BJ (cell line): ENCODE data around the gene PCCB. TPM values are rescaled to one million over a fixed set of nuclear protein-coding genes. Genes with fewer than 3 reads are reported as not detected.

ENCODE experiments used
- CTCF ChIA-PET: fragments of 350-600 bp; formaldehyde crosslinking; extraction: SDS; loops from one replicate; lab custom pipeline; 2021; ENCODE audit warnings: antibody characterized with exemption, inconsistent platforms; lab: Yijun Ruan, JAX
- POLR2A ChIA-PET: fragments of 300-600 bp; sonication (Branson Sonifier 250); formaldehyde crosslinking; extraction: SDS; loops from one replicate; lab custom pipeline; 2021; ENCODE audit warnings: antibody characterized with exemption; lab: Charles Lee
- DNase-seq: peaks from one replicate; pipeline ENCODE4 v3.0.0-alpha.2; 2011; ENCODE audit warnings: low read depth
- H3K27me3 ChIP-seq: 2 replicates; pipeline ENCODE4 v1.6.0; 2011; ENCODE audit warnings: low read length; ENCODE audit not compliant: control insufficient read depth, insufficient read depth
- H3K36me3 ChIP-seq: 2 replicates; pipeline ENCODE4 v1.5.1; 2011; ENCODE audit warnings: low read length; ENCODE audit not compliant: control insufficient read depth, insufficient read depth
- H3K4me3 ChIP-seq: 2 replicates; pipeline ENCODE4 v1.5.1; 2011; ENCODE audit warnings: low read depth, mild to moderate bottlenecking, control low read depth, low read length
- CTCF ChIP-seq: IDR thresholded peaks from 2 replicates; pipeline ENCODE4 v1.5.1; 2011; ENCODE audit warnings: low read depth, mild to moderate bottlenecking, control low read depth, inconsistent platforms, low read length, moderate library complexity; ENCODE audit not compliant: insufficient read depth
- polyA plus RNA-seq: library from polyadenylated mRNA; depleted of rRNA; stranded (reverse); fragments of >200 nt; gene quantifications from 2 replicates; pipeline ENCODE4 v1.2.3, GENCODE V29; 2011

Gene PCCB
- polyA plus RNA-seq, 1 experiment = 65.0 TPM

GRCh38 chr3:136280961-136281360 is 30.8 kb downstream of the PCCB start:
- ChIA-PET POLR2A (no interaction called here), CTCF (no interaction called here)
- Histone ChIP-seq H3K4me3 (no peak overlapping the region), H3K27me3 (no peaks in the 10 kb centered on the region), H3K36me3 (peaks cover 4% of the 10 kb centered on the region)
- TF ChIP-seq CTCF = no peak
- DNase-seq = no peak

GRCh38 chr3:136281966-136282520 is 31.9 kb downstream of the PCCB start:
- no peak for DNase-seq
- no peak overlapping the region for H3K4me3 ChIP-seq
- POLR2A ChIA-PET = no interaction called here
- TF ChIP-seq CTCF = no peak
- H3K27me3 ChIP-seq = no peaks in the 10 kb centered on the region
- CTCF ChIA-PET = no interaction called here
- H3K36me3 ChIP-seq = peaks cover 4% of the 10 kb centered on the region

- CTCF ChIA-PET = interaction anchor here (1.0 kb wide), 1 partner anchor 10 kb away, joined by 3 read pairs; no protein-coding TSS in a partner anchor
- no peak for TF ChIP-seq CTCF
- H3K36me3 ChIP-seq = peaks cover 2% of the 10 kb centered on the region; the same call in 1 of the 2 replicates
- H3K4me3 ChIP-seq = no peak overlapping the region
- DNase-seq = no peak
- no peaks in the 10 kb centered on the region for H3K27me3 ChIP-seq
- POLR2A ChIA-PET = no interaction called here
Measured at GRCh38 chr3:136283627-136284026, 33.5 kb downstream of the PCCB start.

- ChIA-PET CTCF (no interaction called here), POLR2A (no interaction called here)
- Histone ChIP-seq H3K36me3 (no peaks in the 10 kb centered on the region), H3K4me3 (no peak overlapping the region), H3K27me3 (no peaks in the 10 kb centered on the region)
- no peak for DNase-seq
- no peak for TF ChIP-seq CTCF
Measured at GRCh38 chr3:136291302-136291701, 41.2 kb downstream of the PCCB start.

GRCh38 chr3:136292500-136292899 is 42.4 kb downstream of the PCCB start:
- DNase-seq = no peak
- Histone ChIP-seq H3K36me3 (no peaks in the 10 kb centered on the region), H3K27me3 (no peaks in the 10 kb centered on the region), H3K4me3 (no peak overlapping the region)
- ChIA-PET CTCF (no interaction called here), POLR2A (no interaction called here)
- no peak for TF ChIP-seq CTCF
